Adipocyte (in vitro differentiated cells): Measurements from ENCODE around the gene TGFBR1.
A peak's percentile ranks its signal among the peaks of the same experiment; 100 is the strongest.

ENCODE experiments used
- DNase-seq: peaks from one replicate; pipeline ENCODE4 v3.0.0-alpha.2; 2015; ENCODE audit warnings: low read depth
- H3K27me3 ChIP-seq: replicated peaks from 2 replicates; pipeline ENCODE4 v1.7.0; 2013; ENCODE audit warnings: mild to moderate bottlenecking, low read length, moderate library complexity; ENCODE audit not compliant: control insufficient read depth, insufficient read depth
- H3K36me3 ChIP-seq: 2 replicates; pipeline ENCODE4 v1.7.0; 2013; ENCODE audit warnings: low read length, mild to moderate bottlenecking, moderate library complexity; ENCODE audit not compliant: control insufficient read depth, insufficient read depth, severe bottlenecking
- H3K4me1 ChIP-seq: 2 replicates; pipeline ENCODE4 v1.7.0; 2013; ENCODE audit warnings: mild to moderate bottlenecking, low read length, moderate library complexity; ENCODE audit not compliant: control insufficient read depth, insufficient read depth
- H3K4me3 ChIP-seq: 2 replicates; pipeline ENCODE4 v1.7.0; 2013; ENCODE audit warnings: mild to moderate bottlenecking, low read length, moderate library complexity
- H3K9ac ChIP-seq: 2 replicates; pipeline ENCODE4 v1.7.0; 2013; ENCODE audit warnings: mild to moderate bottlenecking, low read length, moderate library complexity
- H3K9me3 ChIP-seq: 2 replicates; pipeline ENCODE4 v1.7.0; 2013; ENCODE audit warnings: mild to moderate bottlenecking, low read length, moderate library complexity; ENCODE audit not compliant: control insufficient read depth

The TGFBR1 gene

GRCh38 chr9:99126312-99126711 lies 21.4 kb downstream of the TGFBR1 start:
- Histone ChIP-seq H3K27me3 (no peaks in the 10 kb centered on the region), H3K9ac (no peak overlapping the region), H3K36me3 (no peaks in the 10 kb centered on the region), H3K4me1 (peaks cover 22% of the 10 kb centered on the region), H3K9me3 (no peaks in the 10 kb centered on the region), H3K4me3 (no peak overlapping the region)
- DNase-seq = no peak

- peak; percentile 62 for DNase-seq
- H3K4me1 ChIP-seq = peaks cover 15% of the 10 kb centered on the region
- no peak overlapping the region for H3K4me3 ChIP-seq
- H3K36me3 ChIP-seq = peaks cover 1% of the 10 kb centered on the region
- no peak overlapping the region for H3K9ac ChIP-seq
- H3K9me3 ChIP-seq = no peaks in the 10 kb centered on the region
- no peaks in the 10 kb centered on the region for H3K27me3 ChIP-seq
Measured at GRCh38 chr9:99127356-99128132, 22.6 kb downstream of the TGFBR1 start.

- H3K4me1 ChIP-seq = peaks cover 15% of the 10 kb centered on the region
- H3K9ac ChIP-seq = no peak overlapping the region
- H3K9me3 ChIP-seq = no peaks in the 10 kb centered on the region
- H3K4me3 ChIP-seq = no peak overlapping the region
- no peaks in the 10 kb centered on the region for H3K27me3 ChIP-seq
- peaks cover 6% of the 10 kb centered on the region for H3K36me3 ChIP-seq
- DNase-seq = no peak
Measured at GRCh38 chr9:99128133-99128406, 23.2 kb downstream of the TGFBR1 start.

GRCh38 chr9:99129091-99129490 lies 24.2 kb downstream of the TGFBR1 start:
- DNase-seq = no peak
- Histone ChIP-seq H3K9me3 (no peaks in the 10 kb centered on the region), H3K36me3 (peaks cover 6% of the 10 kb centered on the region), H3K4me1 (peaks cover 15% of the 10 kb centered on the region), H3K9ac (no peak overlapping the region), H3K4me3 (no peak overlapping the region), H3K27me3 (no peaks in the 10 kb centered on the region)

- Histone ChIP-seq H3K27me3 (no peaks in the 10 kb centered on the region), H3K4me3 (no peak overlapping the region), H3K4me1 (peaks cover 18% of the 10 kb centered on the region), H3K9me3 (no peaks in the 10 kb centered on the region), H3K9ac (no peak overlapping the region), H3K36me3 (peaks cover 6% of the 10 kb centered on the region)
- no peak for DNase-seq
Measured at GRCh38 chr9:99130069-99130468, 25.2 kb downstream of the TGFBR1 start.

GRCh38 chr9:99133145-99133544 lies 28.2 kb downstream of the TGFBR1 start:
- no peak for DNase-seq
- Histone ChIP-seq H3K9me3 (no peaks in the 10 kb centered on the region), H3K27me3 (no peaks in the 10 kb centered on the region), H3K36me3 (peaks cover 6% of the 10 kb centered on the region), H3K4me1 (peaks cover 7% of the 10 kb centered on the region), H3K4me3 (no peak overlapping the region), H3K9ac (no peak overlapping the region)

GRCh38 chr9:99134893-99135341 lies 30.0 kb downstream of the TGFBR1 start:
- H3K4me1 ChIP-seq = peaks cover 6% of the 10 kb centered on the region
- H3K27me3 ChIP-seq = no peaks in the 10 kb centered on the region
- no peaks in the 10 kb centered on the region for H3K9me3 ChIP-seq
- H3K9ac ChIP-seq = no peak overlapping the region
- H3K4me3 ChIP-seq = no peak overlapping the region
- peak; percentile 77 for DNase-seq
- peaks cover 6% of the 10 kb centered on the region for H3K36me3 ChIP-seq

GRCh38 chr9:99135456-99135855 lies 30.5 kb downstream of the TGFBR1 start:
- Histone ChIP-seq H3K27me3 (no peaks in the 10 kb centered on the region), H3K36me3 (peaks cover 6% of the 10 kb centered on the region), H3K4me3 (no peak overlapping the region), H3K4me1 (peaks cover 8% of the 10 kb centered on the region), H3K9me3 (no peaks in the 10 kb centered on the region), H3K9ac (no peak overlapping the region)
- DNase-seq = no peak

GRCh38 chr9:99137225-99137624 lies 32.3 kb downstream of the TGFBR1 start:
- no peak for DNase-seq
- H3K9me3 ChIP-seq = no peaks in the 10 kb centered on the region
- peaks cover 9% of the 10 kb centered on the region for H3K4me1 ChIP-seq
- no peak overlapping the region for H3K4me3 ChIP-seq
- H3K27me3 ChIP-seq = no peaks in the 10 kb centered on the region
- peaks cover 6% of the 10 kb centered on the region for H3K36me3 ChIP-seq
- no peak overlapping the region for H3K9ac ChIP-seq

- H3K36me3 ChIP-seq = peaks cover 8% of the 10 kb centered on the region
- no peak overlapping the region for H3K9ac ChIP-seq
- no peaks in the 10 kb centered on the region for H3K27me3 ChIP-seq
- H3K9me3 ChIP-seq = no peaks in the 10 kb centered on the region
- H3K4me3 ChIP-seq = no peak overlapping the region
- no peak for DNase-seq
- H3K4me1 ChIP-seq = peaks cover 9% of the 10 kb centered on the region
Measured at GRCh38 chr9:99137891-99138290, 33.0 kb downstream of the TGFBR1 start.

GRCh38 chr9:99138424-99139284 lies 33.7 kb downstream of the TGFBR1 start:
- Histone ChIP-seq H3K4me1 (peaks cover 9% of the 10 kb centered on the region), H3K4me3 (no peak overlapping the region), H3K9ac (no peak overlapping the region), H3K27me3 (no peaks in the 10 kb centered on the region), H3K9me3 (no peaks in the 10 kb centered on the region), H3K36me3 (peaks cover 11% of the 10 kb centered on the region)
- no peak for DNase-seq
